KBM-7 (cell line): ENCODE data around the gene SMAD3.
"Not testable (repeated sequence)": the region's sequence is repeated elsewhere in the genome, so short reads cannot be mapped to it uniquely, and the experiment has no call there.

Experiments used
- DNase-seq: peaks from one replicate; pipeline ENCODE4 v3.0.0-alpha.2; 2015
- in situ Hi-C: fragments of 300-500 bp; cut with MboI; formaldehyde crosslinking; loops from 2 replicates; pipeline ENCODE4 v1.14.3; 2020; ENCODE audit warnings: low sequenced_read_pairs, low pct_unique_long_range_greater_than_20kb, mixed read lengths

The SMAD3 gene

GRCh38 chr15:67147396-67147949, 82.1 kb downstream of the SMAD3 start:
- DNase-seq = no peak
- in situ Hi-C loops = no loop called here

- in situ Hi-C loops = no loop called here
- DNase-seq = peak; percentile 67
Observed at GRCh38 chr15:67148196-67148701, 82.8 kb downstream of the SMAD3 start.

- in situ Hi-C loops = no loop called here
- DNase-seq = no peak
Observed at GRCh38 chr15:67149068-67149772, 83.8 kb downstream of the SMAD3 start.

GRCh38 chr15:67149773-67150022, 84.3 kb downstream of the SMAD3 start:
- DNase-seq = no peak
- in situ Hi-C loops = no loop called here

GRCh38 chr15:67150023-67150860, 84.8 kb downstream of the SMAD3 start:
- in situ Hi-C loops = no loop called here
- DNase-seq = peak; percentile 74

GRCh38 chr15:67152429-67152828, 87.0 kb downstream of the SMAD3 start:
- in situ Hi-C loops = no loop called here
- DNase-seq = no peak

- in situ Hi-C loops, DNase-seq: not testable (repeated sequence)
Observed at GRCh38 chr15:67153044-67153443, 87.6 kb downstream of the SMAD3 start.

- DNase-seq = no peak
- in situ Hi-C loops = no loop called here
Observed at GRCh38 chr15:67154249-67154648, 88.8 kb downstream of the SMAD3 start.

- DNase-seq = no peak
- in situ Hi-C loops = no loop called here
Observed at GRCh38 chr15:67156426-67156825, 91.0 kb downstream of the SMAD3 start.

GRCh38 chr15:67156834-67157233, 91.4 kb downstream of the SMAD3 start:
- no peak for DNase-seq
- in situ Hi-C loops = no loop called here

GRCh38 chr15:67157521-67158252, 92.3 kb downstream of the SMAD3 start:
- in situ Hi-C loops = no loop called here
- DNase-seq = peak; percentile 80

- DNase-seq = no peak
- in situ Hi-C loops = no loop called here
Observed at GRCh38 chr15:67158367-67158766, 93.0 kb downstream of the SMAD3 start.

- no peak for DNase-seq
- in situ Hi-C loops = no loop called here
Observed at GRCh38 chr15:67161412-67161811, 96.0 kb downstream of the SMAD3 start.

GRCh38 chr15:67161881-67162280, 96.5 kb downstream of the SMAD3 start:
- in situ Hi-C loops = no loop called here
- DNase-seq = no peak

- in situ Hi-C loops = no loop called here
Observed at GRCh38 chr15:67163180-67163579, 97.8 kb downstream of the SMAD3 start.

GRCh38 chr15:67164401-67164791, 99.0 kb downstream of the SMAD3 start:
- in situ Hi-C loops = no loop called here
- DNase-seq = no peak

More at GRCh38 chr15:67163180-67163579, 97.8 kb downstream of the SMAD3 start:
- DNase-seq = no peak

GRCh38 chr15:67164811-67165253, 99.4 kb downstream of the SMAD3 start:
- DNase-seq = no peak
- in situ Hi-C loops = no loop called here

- in situ Hi-C loops = no loop called here
- DNase-seq = no peak
Observed at GRCh38 chr15:67165254-67166253, 100.2 kb downstream of the SMAD3 start.
